GM12878 (cell line): ENCODE measurements around the gene TTLL7.

Experiments
- CREM ChIP-seq: IDR thresholded peaks from 2 replicates; pipeline ENCODE4 v1.6.1; 2014; ENCODE audit warnings: antibody characterized with exemption, low read depth
- HDAC6 ChIP-seq: fragments of 200-600 bp; sonication (generic); IDR thresholded peaks from one replicate; pipeline ENCODE4 v1.8.0; 2017; ENCODE audit warnings: antibody characterized with exemption; ENCODE audit not compliant: unreplicated experiment
- SIN3A ChIP-seq: IDR thresholded peaks from 2 replicates; pipeline ENCODE4 v1.6.1; 2012; ENCODE audit warnings: low read depth, low read length, improper control_type of control experiment
- ZNF274 ChIP-seq: IDR thresholded peaks from one replicate; pipeline ENCODE4 v1.8.0; 2011; ENCODE audit not compliant: insufficient read length, insufficient read depth
- TF ChIP-seq, protein P1 (sequence below), 3 experiments: IDR thresholded peaks in 2 of 3; conservative IDR thresholded peaks in 1 of 3; 2 replicates each; pipeline ENCODE4 v1.5.1; 2011; ENCODE audit warnings: low read depth in 3 of 3, low read length in 3 of 3, mild to moderate bottlenecking in 3 of 3, control low read depth in 2 of 3, moderate library complexity in 2 of 3, inconsistent platforms in 1 of 3, mixed read lengths in 1 of 3; ENCODE audit not compliant: control insufficient read depth in 2 of 3, insufficient read depth in 1 of 3; ENCODE audit errors: extremely low read depth in 1 of 3
- TF ChIP-seq, protein P2 (sequence below): fragments of 150-350 bp; IDR thresholded peaks from 2 replicates; pipeline ENCODE4 v1.6.1; 2016; ENCODE audit warnings: low read depth, low read length

DNA sequence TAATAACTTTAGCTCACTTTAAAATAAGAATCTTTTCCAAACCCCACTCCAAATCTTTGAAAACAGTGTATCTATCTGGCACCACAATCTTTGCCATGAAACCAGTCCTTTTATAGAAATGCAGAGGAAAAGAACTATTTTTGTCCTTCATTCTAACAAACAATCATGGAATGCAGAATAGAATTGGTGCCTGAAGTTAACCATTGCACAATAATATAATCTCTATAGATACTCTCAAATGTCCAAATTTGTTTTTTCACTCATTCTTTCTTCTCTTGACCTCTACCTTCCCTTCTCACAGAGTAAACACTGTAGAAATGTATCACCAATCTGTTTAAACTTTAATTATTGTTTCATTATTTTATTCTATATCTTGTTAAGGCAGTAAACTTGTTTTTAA is 34.8 kb downstream of the TTLL7 start:
- no peak for TF ChIP-seq HDAC6
- TF ChIP-seq, protein P1, sequence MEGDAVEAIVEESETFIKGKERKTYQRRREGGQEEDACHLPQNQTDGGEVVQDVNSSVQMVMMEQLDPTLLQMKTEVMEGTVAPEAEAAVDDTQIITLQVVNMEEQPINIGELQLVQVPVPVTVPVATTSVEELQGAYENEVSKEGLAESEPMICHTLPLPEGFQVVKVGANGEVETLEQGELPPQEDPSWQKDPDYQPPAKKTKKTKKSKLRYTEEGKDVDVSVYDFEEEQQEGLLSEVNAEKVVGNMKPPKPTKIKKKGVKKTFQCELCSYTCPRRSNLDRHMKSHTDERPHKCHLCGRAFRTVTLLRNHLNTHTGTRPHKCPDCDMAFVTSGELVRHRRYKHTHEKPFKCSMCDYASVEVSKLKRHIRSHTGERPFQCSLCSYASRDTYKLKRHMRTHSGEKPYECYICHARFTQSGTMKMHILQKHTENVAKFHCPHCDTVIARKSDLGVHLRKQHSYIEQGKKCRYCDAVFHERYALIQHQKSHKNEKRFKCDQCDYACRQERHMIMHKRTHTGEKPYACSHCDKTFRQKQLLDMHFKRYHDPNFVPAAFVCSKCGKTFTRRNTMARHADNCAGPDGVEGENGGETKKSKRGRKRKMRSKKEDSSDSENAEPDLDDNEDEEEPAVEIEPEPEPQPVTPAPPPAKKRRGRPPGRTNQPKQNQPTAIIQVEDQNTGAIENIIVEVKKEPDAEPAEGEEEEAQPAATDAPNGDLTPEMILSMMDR (IDR thresholded peaks at IDR 0.05 in 2 of 3, conservative IDR thresholded peaks at IDR 0.05 in 1 of 3; ENCODE audit: control insufficient read depth in 2 of 3, extremely low read depth in 1 of 3, insufficient read depth in 1 of 3, low read depth in 3 of 3, low read length in 3 of 3), result no peak
- no peak for TF ChIP-seq SIN3A
- TF ChIP-seq, protein P2, sequence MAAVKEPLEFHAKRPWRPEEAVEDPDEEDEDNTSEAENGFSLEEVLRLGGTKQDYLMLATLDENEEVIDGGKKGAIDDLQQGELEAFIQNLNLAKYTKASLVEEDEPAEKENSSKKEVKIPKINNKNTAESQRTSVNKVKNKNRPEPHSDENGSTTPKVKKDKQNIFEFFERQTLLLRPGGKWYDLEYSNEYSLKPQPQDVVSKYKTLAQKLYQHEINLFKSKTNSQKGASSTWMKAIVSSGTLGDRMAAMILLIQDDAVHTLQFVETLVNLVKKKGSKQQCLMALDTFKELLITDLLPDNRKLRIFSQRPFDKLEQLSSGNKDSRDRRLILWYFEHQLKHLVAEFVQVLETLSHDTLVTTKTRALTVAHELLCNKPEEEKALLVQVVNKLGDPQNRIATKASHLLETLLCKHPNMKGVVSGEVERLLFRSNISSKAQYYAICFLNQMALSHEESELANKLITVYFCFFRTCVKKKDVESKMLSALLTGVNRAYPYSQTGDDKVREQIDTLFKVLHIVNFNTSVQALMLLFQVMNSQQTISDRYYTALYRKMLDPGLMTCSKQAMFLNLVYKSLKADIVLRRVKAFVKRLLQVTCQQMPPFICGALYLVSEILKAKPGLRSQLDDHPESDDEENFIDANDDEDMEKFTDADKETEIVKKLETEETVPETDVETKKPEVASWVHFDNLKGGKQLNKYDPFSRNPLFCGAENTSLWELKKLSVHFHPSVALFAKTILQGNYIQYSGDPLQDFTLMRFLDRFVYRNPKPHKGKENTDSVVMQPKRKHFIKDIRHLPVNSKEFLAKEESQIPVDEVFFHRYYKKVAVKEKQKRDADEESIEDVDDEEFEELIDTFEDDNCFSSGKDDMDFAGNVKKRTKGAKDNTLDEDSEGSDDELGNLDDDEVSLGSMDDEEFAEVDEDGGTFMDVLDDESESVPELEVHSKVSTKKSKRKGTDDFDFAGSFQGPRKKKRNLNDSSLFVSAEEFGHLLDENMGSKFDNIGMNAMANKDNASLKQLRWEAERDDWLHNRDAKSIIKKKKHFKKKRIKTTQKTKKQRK, result no peak
- no peak for TF ChIP-seq CREM
- no peak for TF ChIP-seq ZNF274
